Activated T-cell treated with anti-CD3 and anti-CD28 coated beads for 4 hours (primary cell): ENCODE results near the gene TNFSF15.
A peak's percentile ranks its signal among the peaks of the same experiment; 100 is the strongest.

Experiments used
- DNase-seq: peaks from one replicate; pipeline ENCODE4 v3.0.0-alpha.2; 2020

TNFSF15 gene

DNA sequence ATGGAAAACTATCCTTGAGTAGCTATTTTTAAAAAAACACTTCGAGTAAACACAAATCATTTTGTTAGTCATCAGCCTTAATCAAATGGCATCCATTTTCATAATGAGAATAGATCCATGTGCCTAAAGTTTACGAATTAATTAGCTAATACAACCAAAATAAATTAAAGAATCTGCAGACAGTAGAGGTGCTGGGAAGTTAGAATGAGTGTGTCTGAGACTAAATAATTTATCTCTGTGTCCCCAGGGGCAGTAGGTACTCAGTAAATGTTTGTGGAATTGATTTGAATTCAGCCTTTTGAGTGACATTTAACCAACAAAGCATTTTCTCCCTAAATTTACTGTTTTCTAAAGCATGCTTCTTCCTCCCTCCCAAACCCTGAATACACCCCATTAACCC, 18.6 kb downstream of the TNFSF15 start:
- no peak for DNase-seq

DNA sequence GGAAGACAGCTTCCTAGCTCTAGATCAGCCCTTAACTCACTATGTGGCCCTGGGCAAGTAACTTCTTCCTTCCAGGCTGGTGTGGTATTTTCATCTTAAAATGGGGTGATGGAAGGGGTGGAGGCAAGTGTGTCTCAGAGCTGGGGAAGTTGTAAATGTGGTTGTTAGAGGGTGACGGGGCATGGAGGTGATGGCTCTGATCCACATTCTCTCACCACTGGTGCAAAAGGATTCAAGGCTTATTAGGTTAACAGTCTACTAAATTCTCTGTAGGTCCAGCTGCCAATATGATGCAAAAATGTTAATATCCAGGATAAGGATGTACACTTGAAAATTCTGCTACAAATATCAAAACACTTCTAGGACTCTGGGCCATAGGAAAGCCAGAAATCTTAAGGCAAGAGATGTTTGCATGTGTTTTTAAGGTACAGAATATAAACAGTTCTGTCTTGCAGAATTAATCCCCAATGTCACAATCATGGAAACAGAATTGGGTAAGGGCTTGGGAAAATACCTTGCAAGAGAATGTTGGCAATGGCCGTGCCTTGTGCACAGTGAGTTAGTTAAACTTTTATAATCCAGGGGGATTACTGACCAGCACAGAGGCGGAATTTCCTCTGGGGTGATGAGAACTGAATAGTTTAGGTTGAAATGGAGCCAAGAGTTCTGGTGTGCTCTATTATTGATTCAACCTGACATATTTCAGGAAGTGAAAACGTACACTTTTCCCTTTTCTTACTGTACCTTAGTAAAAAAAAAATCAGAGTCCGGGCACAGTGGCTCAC, 19.8 kb downstream of the TNFSF15 start:
- no peak for DNase-seq

DNA sequence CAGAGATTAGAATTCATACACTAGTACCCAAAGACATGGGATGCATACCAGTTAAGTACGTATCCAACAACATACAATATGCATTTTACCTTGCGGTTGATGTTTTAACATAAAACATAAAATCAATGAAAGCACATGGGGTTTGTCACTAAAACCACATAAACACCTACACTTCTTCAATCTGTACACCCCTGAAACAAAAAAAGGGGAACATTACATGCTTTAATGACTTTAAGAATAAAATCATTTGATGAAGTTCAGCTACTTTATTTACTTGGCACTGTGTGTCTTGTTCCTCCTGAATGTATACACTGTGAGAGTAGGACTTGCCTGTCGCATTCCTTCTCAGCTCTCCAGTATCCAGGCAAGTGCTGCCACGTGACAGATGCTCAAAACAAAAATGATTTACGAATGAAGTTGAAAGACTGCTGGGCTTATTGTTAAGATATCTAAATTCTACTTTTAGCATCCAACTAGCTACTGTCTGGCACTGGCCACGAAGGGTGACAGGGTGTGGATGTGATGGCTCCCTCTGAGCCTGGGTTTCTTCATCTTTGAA, 21.0 kb downstream of the TNFSF15 start:
- no peak for DNase-seq

DNA sequence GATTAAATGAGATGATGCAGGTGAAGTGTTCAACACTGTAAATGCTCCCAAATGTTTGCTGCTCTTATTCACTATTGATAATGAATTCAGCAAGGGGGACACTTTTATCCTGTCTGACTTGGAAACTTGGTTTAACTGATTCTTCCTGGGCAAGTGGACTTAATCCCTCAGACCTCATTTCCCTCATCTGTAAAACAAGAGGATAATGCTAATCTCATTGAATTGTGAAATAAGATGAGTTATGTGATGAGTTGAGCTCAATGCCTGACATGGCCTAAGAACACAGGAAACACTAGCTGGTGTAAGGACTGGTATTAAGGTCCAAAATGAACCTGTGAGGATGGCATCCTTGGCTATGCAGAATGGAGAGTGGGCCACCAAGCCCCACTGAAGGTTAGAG, 23.3 kb downstream of the TNFSF15 start:
- no peak for DNase-seq

DNA sequence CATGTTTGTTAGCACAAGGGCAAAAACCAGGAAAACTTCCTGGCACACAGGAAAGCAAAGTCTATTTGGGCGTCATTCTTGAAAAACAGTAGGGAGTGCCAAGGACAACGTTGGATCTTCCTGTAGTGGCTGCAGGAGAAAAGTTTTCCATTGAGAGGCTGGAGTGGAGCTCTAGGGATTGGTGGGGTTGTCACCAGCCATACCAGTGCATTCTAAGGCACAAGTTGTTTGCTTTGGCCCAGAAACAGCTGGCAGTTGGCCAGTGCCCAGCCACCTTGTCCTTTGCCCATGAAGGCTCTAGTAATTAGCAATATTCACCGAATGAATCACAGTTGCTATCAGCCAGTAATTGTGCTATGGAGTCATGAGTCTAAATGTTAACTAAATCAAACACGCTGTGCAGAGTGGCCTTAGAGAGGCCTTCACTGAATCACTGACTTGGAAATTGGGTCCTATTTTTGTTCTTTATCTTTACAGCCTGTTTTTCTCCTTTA, 26.4 kb downstream of the TNFSF15 start:
- DNase-seq = no peak

DNA sequence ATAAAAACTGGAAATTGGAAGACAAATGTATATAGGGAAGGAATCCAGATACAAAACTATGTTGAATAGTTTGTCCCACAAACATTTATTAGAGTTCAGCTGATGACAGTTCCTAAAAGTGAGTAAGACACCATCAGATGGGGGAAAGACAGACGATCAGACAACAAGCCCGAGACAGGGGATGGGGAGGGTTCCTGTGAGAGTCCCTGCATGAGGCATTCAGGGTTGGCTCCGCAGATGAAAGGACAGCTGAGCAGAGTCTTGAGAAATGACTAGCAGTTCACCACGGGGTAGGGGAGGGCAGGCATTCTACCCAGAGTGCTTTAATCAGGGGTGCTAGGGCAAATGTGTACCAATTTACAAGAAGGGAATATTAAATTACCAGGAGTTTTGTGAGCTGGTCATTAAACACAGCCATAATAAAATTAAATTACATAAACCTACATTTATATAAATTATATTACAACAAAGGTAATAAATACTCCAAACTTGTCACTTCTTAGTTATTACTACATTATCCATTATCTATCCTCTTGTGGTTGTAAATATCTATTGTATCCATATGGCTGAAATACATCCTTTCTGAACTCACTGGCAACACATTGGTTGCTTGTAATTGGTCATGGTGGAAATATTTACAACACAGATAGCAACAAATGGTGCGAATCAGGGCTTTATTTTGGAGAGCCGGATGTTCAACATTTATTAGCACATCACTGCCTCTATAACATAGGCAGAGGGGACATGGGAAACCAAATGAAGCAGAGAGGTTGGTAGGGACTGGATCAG, 27.8 kb downstream of the TNFSF15 start:
- DNase-seq = peak; percentile 34

DNA sequence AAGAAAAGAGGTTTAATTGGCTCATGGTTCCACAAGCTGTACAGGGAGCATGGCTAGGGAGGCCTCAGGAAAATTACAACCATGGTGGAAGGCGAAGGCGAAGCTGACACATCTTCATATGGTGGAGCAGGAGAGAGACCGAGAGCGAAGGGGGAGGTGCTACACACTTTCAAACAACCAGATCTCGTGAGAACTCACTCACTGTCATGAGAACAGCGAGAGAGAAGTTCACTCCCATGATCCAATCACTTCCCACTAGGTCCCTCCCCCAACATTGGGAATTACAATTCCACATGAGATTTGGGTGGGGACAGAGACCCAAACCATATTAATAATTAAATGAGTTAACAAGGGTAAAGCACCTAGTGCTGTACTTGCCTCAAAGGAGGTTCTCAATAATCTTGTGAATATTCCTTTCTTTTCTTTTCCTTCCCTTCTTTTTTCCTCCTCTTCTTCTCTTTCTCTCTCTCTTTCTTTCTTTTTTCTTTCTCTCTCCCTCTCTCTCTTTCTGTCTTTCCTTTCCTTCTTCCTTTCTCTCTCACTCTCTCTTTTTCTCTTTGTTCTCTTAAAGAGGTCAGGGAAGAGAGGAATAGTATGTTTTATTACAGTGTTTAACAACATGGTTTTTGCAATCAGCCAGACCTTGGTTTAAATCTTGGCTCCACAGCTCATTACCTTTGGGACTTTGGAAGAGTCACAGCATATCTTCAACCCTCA, 29.0 kb downstream of the TNFSF15 start:
- no peak for DNase-seq

DNA sequence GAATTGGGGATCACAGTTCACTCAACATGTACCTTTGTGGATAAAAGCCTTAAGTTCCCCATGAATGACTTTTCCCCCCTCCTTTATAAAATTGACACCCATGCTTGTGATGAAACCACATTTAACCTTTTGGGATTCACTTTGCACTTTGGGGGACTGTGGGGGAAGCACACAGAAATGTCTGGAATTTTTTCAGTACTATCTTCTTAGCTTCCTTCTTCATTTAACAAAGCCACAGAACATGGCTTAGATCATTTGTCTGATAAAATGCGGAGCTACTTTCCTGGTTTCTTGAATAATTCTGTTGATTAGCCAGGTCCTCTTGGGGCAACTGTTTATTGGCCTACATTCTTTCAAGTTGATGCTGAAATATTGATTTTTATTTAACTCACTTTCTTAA, 29.9 kb downstream of the TNFSF15 start:
- no peak for DNase-seq

DNA sequence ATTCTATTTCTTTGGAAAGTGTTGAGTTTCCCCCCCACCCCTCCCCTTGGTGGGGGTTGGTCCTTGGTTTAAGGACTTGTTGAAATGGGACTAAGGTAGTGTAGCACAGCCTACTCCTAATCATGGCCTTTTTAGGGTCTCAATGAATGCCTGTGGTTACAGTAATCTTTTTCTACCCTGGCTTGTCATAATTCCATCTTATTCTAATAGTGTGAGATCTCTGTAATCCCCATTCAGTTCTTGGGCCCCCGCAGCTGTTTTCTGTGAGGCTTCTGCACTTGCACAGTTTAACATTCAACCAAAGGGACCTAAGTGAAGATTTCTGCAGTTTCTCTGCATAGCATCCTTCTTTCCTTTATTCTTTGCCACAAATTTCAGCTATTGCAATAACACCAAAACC, 30.7 kb downstream of the TNFSF15 start:
- DNase-seq = no peak

DNA sequence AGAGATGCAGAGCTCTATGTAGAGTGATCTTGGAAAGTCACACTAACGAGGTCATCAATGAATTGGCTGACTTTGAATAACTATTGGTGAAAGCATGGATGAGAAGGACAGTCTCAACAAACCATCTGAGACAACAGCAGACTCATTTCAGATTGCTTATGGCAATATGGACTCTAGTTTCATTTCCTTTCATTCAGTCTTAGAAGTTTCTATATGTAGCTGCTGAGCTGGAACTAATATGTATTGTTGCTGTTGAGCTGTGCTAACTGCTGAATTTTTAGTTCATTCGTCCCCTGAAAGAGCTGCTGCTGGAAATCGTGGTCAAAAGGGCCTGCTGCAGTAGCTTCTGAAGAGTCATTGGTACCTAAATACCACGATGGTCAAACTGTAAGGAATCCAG, 31.3 kb downstream of the TNFSF15 start:
- DNase-seq = no peak

DNA sequence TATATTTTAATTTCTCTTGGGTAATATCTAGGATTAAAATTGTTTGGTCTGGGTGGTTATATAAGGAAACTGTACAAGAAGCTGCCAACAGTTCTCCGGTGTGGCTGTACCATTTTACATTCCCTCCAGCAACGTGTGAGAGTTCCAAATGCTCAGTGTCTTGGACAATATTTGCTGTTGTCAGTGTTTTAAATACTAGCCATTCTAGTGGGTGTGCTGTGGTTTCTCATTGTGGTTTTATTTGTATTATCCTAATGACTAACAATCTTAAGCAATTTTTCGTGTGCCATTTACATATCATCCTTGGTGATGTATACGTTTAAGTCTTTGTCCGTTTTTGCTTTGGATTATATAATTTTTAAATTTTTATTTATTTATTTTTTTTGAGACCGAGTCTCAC, 34.0 kb downstream of the TNFSF15 start:
- no peak for DNase-seq

DNA sequence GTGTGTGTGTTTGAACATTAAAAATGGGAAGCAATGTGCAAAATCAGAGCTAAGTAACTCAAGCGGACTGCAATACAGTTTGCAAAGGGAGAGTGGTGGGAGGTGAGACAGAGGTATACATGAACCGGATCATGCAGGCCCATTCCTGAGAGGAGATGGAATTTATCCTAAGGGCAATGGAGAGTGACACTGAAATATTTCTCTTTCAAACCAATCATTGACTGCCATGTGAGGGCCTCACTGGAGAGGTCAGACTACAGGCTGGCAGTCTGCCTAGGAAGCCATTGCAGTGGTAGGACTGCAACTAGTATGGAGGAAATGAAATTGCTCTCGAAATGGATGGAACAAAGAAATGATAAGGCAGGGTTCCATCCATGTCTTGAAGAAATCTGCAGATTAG, 34.8 kb downstream of the TNFSF15 start:
- no peak for DNase-seq

DNA sequence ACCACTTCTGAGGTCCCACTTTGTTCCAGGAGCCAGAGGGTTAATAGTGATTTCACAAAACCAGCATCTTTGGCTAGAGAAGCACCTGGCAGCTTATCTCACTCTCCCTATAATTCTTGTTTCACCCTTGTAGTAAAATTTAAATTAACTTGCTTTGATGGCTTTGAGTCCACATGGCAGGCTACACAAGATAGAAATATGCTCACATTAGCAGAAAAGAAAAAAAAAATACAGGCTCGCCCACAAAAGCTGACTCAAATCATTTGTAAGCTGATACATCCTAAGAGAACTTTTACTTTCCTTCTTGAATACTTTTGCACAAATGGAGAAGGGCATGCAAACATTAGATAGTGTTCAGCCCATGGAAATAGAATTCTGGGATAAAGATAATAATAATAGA, 36.2 kb downstream of the TNFSF15 start:
- DNase-seq = no peak

DNA sequence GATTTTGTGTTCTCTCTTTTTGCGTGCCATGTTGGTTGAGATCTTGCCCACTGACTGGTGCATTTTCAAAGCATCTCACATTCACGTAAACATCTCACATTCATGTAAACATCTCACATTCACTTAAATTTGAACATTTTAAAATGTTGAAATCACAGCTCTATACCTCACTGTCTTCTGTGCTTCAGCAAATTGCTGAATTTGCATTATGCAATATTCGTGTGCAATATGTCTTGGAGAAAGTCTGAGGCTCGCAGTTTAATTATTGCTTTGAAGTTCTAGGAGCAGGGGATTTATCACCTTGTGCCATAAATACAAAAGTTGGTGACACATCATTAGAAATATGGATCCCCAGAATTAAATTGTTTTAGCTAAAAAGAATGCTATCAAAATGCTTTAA, 42.6 kb downstream of the TNFSF15 start:
- DNase-seq = no peak

DNA sequence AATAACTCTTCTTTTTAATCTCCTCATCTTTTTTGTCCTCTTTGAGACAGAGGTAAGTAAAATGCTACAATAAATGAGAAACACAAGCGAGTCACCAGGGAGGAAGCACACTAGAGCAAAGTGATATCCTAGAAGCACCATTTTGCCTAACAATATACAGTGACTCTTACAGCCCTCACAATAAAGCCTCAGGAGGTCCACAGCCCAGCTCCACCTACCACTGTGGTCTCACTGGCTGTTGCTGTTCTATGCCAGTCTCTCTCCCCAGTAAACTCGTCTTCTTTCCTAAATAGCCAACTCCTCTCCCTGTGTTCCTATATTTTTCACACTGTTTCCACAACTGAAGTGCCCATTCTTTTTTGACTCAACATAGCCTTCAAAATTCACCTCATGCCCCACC, 44.3 kb downstream of the TNFSF15 start:
- DNase-seq = no peak

DNA sequence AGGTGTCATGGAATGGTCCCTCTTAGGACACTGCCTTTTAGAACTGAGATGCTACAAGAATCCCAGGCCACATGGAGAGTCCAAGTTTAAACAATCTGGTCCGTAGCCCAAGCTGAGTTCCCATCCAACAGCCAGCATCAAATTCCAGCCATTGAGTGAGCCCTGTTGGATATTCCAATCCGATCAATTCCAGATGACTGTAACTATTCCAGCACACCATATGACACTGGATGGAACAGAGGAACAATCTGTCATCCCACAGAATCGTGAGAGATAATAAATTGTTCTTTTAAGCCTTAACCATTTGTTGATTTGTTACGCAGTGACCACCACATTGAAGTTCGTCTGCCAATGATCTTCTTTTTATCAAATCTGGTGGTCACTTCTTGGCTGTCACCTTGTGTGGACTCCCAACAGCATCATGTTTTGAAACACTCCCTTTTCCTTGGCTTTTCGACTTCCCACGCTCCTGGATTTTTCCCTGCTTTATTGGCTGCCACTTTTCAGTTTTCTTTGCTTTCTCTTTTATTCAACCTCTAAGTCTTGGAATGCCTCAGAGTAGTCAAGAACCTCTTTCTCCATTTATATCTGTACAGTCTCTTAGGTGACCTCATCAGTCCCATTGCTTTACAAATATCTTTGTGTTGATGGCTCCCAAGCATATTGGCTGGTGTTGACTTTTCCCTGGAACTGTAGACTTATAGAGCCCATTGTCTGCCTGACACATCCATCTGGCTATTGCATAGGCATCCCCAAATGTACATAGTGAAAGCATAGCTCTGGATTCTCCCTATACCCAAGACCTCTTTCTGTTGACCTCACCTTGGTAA, 46.1 kb downstream of the TNFSF15 start:
- no peak for DNase-seq

DNA sequence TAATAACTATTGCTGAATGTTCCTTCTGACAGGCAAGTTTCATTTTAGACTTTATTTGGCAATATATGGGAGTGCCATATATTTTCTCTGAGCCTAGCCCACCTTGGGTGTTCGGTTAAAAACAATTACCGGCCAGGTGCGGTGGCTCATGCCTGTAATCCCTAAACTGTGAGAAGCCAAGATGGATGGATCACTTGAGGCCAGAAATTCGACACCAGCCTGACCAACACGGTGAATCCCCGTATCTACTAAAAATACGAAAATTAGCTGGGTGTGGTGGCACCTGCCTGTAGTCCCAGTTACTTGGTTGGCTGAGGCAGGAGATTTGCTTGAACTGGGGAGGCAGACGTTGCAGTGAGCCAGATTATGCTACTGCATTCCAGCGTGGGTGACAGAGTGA, 47.9 kb downstream of the TNFSF15 start:
- no peak for DNase-seq

DNA sequence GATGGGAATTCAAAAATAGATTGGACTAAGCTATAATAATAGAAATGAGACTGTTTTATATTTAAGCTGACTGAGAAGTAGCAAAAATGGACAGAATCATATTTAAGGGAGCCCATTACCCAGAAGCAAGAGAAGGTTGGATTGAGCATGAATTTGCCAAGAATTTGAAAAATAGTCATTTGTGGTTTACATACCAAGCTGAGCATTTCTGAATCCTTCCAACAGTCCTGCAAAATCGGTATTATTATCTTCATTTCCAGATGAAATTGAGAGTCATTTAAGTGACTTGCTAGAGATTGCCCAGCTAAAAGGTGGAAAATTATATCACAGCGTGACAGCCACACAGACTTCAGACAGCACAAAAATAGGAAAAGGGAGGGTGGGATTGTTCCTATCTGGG, 48.4 kb downstream of the TNFSF15 start:
- DNase-seq = no peak

DNA sequence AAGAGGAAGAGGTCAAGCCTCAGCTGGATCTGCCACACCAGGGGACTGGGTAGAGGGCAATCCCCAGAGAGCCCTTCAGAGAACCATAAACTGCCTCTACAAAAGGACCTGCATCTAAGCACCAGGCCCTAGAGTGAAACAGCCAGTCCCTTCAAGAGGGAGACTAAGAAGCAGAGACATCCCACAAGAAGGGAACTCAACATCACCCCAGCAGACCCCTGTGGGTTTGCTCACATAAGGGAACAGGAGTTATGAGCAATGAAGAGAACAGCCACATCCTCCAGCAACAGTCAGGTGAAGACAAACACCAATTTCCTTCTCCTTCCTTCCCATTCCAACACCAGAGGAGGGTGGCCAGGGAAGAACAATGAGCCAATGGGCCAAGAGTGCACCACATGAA, 48.9 kb downstream of the TNFSF15 start:
- DNase-seq = no peak

DNA sequence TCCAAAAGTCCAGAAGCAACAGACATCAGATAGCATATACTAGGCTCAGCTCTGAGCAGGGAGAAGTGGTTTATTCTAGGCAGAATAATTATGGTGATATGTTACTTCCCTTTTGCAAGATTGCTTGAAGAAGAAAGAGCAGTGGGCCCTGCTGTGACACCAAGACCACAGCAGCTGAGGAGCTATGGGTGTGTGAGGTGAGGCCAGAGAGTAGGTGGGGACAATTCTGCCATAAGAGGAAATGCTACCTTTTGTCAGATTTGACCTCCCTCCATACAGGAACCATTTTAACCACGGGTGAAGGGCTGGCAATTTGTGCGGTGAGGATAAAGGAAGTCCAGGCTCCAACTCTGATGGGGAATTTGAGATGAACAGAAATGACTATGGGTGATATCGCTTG, 51.3 kb downstream of the TNFSF15 start:
- no peak for DNase-seq

DNA sequence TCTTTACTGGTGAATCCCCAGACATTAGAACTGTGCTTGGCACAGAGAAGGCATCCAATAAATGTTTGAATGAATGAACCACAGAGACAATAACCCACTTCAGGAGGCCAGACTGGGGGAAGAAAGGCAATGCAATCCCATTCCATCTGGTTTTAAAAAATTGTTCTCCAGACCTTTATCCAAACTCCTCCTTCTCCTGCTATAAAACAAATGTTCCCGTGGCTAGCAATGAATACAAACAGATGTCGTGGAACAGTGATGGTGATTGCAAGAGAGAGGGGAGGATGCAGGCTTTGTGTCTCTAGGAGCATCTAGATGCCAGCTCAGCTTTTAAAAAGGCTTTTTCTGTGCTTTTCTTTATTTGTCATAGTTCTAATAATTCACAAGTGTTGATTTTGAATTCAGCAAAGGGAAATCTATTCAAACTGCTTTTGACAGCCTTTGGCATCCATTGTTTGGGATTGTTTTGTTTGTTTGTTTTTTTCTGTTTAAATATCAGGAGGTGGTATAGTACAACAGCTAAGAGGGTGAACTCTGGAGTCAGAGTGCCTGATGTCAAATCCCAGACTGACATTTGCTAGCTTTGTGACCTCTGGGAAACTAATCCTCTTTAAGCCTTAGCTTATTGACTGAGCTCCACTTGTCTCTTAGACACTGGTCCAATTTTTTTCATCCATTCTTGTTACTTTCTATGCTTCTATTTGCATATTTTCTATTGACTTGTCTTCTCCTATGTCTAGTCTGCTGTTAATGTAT, 59.1 kb downstream of the TNFSF15 start:
- DNase-seq = no peak
